Adrenal gland (tissue), 5 donors: Measurements from ENCODE around the gene NVL.

ENCODE experiments used
- POLR2A ChIP-seq, 2 donors: fragments of 450-650 bp; IDR thresholded peaks; one replicate each; pipeline ENCODE4 v1.6.1; 2017; ENCODE audit warnings: antibody characterized with exemption in 2 of 2, mild to moderate bottlenecking in 2 of 2, moderate library complexity in 1 of 2
- TF ChIP-seq, protein P1 (sequence below), 6 experiments: fragments of 450-650 bp in 4 of 6; fragments of 200-600 bp in 2 of 6; sonication (generic) in 1 of 6; IDR thresholded peaks; 1 replicate in 5 of 6; 2 replicates in 1 of 6; pipeline versions ENCODE4 v1.5.1 to v1.8.0; 2016 to 2021; ENCODE audit warnings: antibody characterized with exemption in 6 of 6, mild to moderate bottlenecking in 2 of 6, moderate library complexity in 1 of 6
- donor health status: DM: no; HTN: no; CAD: no.

DNA sequence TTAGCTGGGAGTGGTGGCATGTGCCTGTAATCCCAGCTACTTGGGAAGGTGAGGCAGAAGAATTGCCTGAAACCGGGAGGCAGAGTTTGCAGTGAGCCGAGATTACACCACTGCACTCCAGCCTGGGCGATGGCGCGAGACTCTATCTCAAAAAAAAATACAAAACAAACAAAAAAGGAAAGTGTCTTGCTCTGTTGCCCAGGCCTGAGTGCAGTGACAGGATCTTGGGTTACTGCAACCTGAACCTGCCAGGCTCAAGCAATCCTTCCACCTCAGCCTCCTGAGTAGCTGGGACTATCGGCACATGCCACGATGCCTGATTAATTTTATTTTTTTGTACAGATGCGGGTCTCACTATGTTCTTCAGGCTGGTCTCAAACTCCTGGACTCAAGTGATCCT is 113.6 kb downstream of the NVL start:
- TF ChIP-seq, protein P1, sequence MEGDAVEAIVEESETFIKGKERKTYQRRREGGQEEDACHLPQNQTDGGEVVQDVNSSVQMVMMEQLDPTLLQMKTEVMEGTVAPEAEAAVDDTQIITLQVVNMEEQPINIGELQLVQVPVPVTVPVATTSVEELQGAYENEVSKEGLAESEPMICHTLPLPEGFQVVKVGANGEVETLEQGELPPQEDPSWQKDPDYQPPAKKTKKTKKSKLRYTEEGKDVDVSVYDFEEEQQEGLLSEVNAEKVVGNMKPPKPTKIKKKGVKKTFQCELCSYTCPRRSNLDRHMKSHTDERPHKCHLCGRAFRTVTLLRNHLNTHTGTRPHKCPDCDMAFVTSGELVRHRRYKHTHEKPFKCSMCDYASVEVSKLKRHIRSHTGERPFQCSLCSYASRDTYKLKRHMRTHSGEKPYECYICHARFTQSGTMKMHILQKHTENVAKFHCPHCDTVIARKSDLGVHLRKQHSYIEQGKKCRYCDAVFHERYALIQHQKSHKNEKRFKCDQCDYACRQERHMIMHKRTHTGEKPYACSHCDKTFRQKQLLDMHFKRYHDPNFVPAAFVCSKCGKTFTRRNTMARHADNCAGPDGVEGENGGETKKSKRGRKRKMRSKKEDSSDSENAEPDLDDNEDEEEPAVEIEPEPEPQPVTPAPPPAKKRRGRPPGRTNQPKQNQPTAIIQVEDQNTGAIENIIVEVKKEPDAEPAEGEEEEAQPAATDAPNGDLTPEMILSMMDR (IDR thresholded peaks at IDR 0.05): no peak
- no peak for TF ChIP-seq POLR2A (IDR thresholded peaks at IDR 0.05)
